GM12892 (cell line): Measurements from ENCODE around the gene SYK.

Experiments used
- POLR2A ChIP-seq: IDR thresholded peaks from 2 replicates; pipeline ENCODE4 v1.6.1; 2011; ENCODE audit warnings: low read depth, low read length, control low read depth
- POLR2AphosphoS5 ChIP-seq: IDR thresholded peaks from 2 replicates; pipeline ENCODE4 v1.6.1; 2011; ENCODE audit warnings: low read depth, low read length, control low read depth
- TAF1 ChIP-seq: IDR thresholded peaks from 2 replicates; pipeline ENCODE4 v1.6.1; 2011; ENCODE audit warnings: low read depth, mild to moderate bottlenecking, control low read depth, low read length, borderline replicate concordance

GRCh38 chr9:90774682-90775081 is 26.9 kb upstream of the SYK start:
- TF ChIP-seq POLR2AphosphoS5 (no peak), POLR2A (no peak), TAF1 (no peak)
